Activated CD4-positive, alpha-beta T cell treated with anti-CD3 and anti-CD28 coated beads, Interleukin-2, amount 10 ng/mL, durations not matched to agents 7 days and 5 days (primary cell): ENCODE data around the gene LSM7. TPM values are rescaled to one million over a fixed set of nuclear protein-coding genes. Genes with fewer than 3 reads are reported as not detected.
A peak's percentile ranks its signal among the peaks of the same experiment; 100 is the strongest.
"Not testable (repeated sequence)": the region's sequence is repeated elsewhere in the genome, so short reads cannot be mapped to it uniquely, and the experiment has no call there.

Experiments
- CTCF ChIA-PET: fragments of 350-600 bp; sonication (Branson Sonifier 250); formaldehyde crosslinking; loops from one replicate; lab custom pipeline; 2021; ENCODE audit warnings: antibody characterized with exemption; lab: Charles Lee
- POLR2A ChIA-PET: fragments of 350-600 bp; sonication (Branson Sonifier 250); formaldehyde crosslinking; loops from one replicate; lab custom pipeline; 2021; ENCODE audit warnings: antibody characterized with exemption; lab: Charles Lee
- DNase-seq: peaks from one replicate; pipeline ENCODE4 v3.0.0-alpha.2; 2020
- H3K27ac Mint-ChIP-seq: one replicate; pipeline ENCODE4 v1.8.0; 2021; ENCODE audit warnings: mild to moderate bottlenecking, moderate library complexity, mixed read lengths
- H3K27me3 Mint-ChIP-seq: one replicate; pipeline ENCODE4 v1.8.0; 2021; ENCODE audit warnings: mixed read lengths
- H3K36me3 Mint-ChIP-seq: one replicate; pipeline ENCODE4 v1.8.0; 2021; ENCODE audit warnings: low read depth, mixed read lengths
- H3K4me1 Mint-ChIP-seq: one replicate; pipeline ENCODE4 v1.8.0; 2021; ENCODE audit warnings: mixed read lengths
- H3K4me3 Mint-ChIP-seq: one replicate; pipeline ENCODE4 v1.8.0; 2021; ENCODE audit warnings: mild to moderate bottlenecking, moderate library complexity, mixed read lengths
- H3K9me3 Mint-ChIP-seq: one replicate; pipeline ENCODE4 v1.8.0; 2021; ENCODE audit warnings: mixed read lengths
- total RNA-seq, 2 experiments: library from RNA; stranded (reverse); gene quantifications; one replicate each; pipeline ENCODE4 v1.2.3, GENCODE V29; 2021

LSM7 gene
- total RNA-seq, 2 experiments from 2014 or later, result 105 to 114 TPM

DNA sequence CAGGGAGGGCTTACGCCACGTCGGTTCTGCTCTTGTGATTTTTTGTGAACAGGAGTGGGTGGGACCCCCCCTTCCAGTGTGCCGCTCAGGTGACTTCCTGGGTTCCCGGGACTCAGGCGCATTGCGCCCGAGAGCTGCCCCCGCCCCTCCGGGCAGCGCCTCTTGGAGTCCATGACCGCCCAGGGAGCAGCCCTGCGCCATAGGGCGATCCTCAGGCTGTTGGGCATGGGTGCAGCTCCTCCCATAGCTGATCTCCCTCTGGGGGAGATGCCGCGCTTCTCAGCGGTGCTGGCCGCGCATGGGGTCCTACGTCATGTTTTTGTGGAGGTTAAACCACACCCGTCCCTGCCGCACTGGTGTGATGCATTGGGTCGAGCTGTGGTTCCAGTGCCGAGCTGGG lies 23.7 kb upstream of the LSM7 start:
- POLR2A ChIA-PET, result no interaction called here

GRCh38 chr19:2351591-2351990 lies 23.2 kb upstream of the LSM7 start:
- no peak for DNase-seq
- Mint-ChIP-seq H3K4me1 (no peaks in the 10 kb centered on the region), H3K27ac (no peak overlapping the region), H3K36me3 (no peaks in the 10 kb centered on the region), H3K27me3 (no peaks in the 10 kb centered on the region), H3K9me3 (no peaks in the 10 kb centered on the region), H3K4me3 (no peak overlapping the region)
- ChIA-PET CTCF (no interaction called here), POLR2A (no interaction called here)

More for the DNA sequence above, 23.7 kb upstream of the LSM7 start:
- Mint-ChIP-seq H3K27me3 (no peaks in the 10 kb centered on the region), H3K27ac (no peak overlapping the region), H3K4me3 (no peak overlapping the region), H3K4me1 (no peaks in the 10 kb centered on the region), H3K36me3 (no peaks in the 10 kb centered on the region), H3K9me3 (no peaks in the 10 kb centered on the region)
- no peak for DNase-seq
- CTCF ChIA-PET, result no interaction called here

GRCh38 chr19:2350656-2351055 lies 22.3 kb upstream of the LSM7 start:
- H3K4me1 Mint-ChIP-seq, result no peaks in the 10 kb centered on the region
- no peaks in the 10 kb centered on the region for H3K9me3 Mint-ChIP-seq
- no peak overlapping the region for H3K4me3 Mint-ChIP-seq
- H3K27me3 Mint-ChIP-seq, result no peaks in the 10 kb centered on the region
- H3K36me3 Mint-ChIP-seq, result peaks cover 3% of the 10 kb centered on the region
- ChIA-PET POLR2A (no interaction called here), CTCF (no interaction called here)
- no peak for DNase-seq
- H3K27ac Mint-ChIP-seq, result no peak overlapping the region

GRCh38 chr19:2349818-2350217 lies 21.4 kb upstream of the LSM7 start:
- POLR2A ChIA-PET, H3K9me3 Mint-ChIP-seq, DNase-seq, H3K36me3 Mint-ChIP-seq, H3K27ac Mint-ChIP-seq, H3K27me3 Mint-ChIP-seq, H3K4me1 Mint-ChIP-seq, CTCF ChIA-PET, H3K4me3 Mint-ChIP-seq: not testable (repeated sequence)

- Mint-ChIP-seq H3K27me3 (no peaks in the 10 kb centered on the region), H3K9me3 (no peaks in the 10 kb centered on the region), H3K4me1 (no peaks in the 10 kb centered on the region), H3K4me3 (no peak overlapping the region), H3K36me3 (peaks cover 3% of the 10 kb centered on the region), H3K27ac (peak overlapping the region; percentile 34)
- no peak for DNase-seq
- POLR2A ChIA-PET, result no interaction called here
- CTCF ChIA-PET, result no interaction called here
Measured at GRCh38 chr19:2345794-2346663, 17.6 kb upstream of the LSM7 start.

GRCh38 chr19:2345076-2345475 lies 16.7 kb upstream of the LSM7 start:
- Mint-ChIP-seq H3K36me3 (peaks cover 3% of the 10 kb centered on the region), H3K9me3 (no peaks in the 10 kb centered on the region), H3K4me1 (no peaks in the 10 kb centered on the region), H3K27ac (no peak overlapping the region), H3K4me3 (no peak overlapping the region), H3K27me3 (no peaks in the 10 kb centered on the region)
- DNase-seq, result no peak
- ChIA-PET POLR2A (no interaction called here), CTCF (no interaction called here)

- ChIA-PET CTCF (no interaction called here), POLR2A (no interaction called here)
- Mint-ChIP-seq H3K9me3 (no peaks in the 10 kb centered on the region), H3K36me3 (peaks cover 3% of the 10 kb centered on the region), H3K4me1 (no peaks in the 10 kb centered on the region), H3K4me3 (no peak overlapping the region), H3K27ac (no peak overlapping the region), H3K27me3 (no peaks in the 10 kb centered on the region)
- no peak for DNase-seq
Measured at GRCh38 chr19:2344381-2344870, 16.0 kb upstream of the LSM7 start.

DNA sequence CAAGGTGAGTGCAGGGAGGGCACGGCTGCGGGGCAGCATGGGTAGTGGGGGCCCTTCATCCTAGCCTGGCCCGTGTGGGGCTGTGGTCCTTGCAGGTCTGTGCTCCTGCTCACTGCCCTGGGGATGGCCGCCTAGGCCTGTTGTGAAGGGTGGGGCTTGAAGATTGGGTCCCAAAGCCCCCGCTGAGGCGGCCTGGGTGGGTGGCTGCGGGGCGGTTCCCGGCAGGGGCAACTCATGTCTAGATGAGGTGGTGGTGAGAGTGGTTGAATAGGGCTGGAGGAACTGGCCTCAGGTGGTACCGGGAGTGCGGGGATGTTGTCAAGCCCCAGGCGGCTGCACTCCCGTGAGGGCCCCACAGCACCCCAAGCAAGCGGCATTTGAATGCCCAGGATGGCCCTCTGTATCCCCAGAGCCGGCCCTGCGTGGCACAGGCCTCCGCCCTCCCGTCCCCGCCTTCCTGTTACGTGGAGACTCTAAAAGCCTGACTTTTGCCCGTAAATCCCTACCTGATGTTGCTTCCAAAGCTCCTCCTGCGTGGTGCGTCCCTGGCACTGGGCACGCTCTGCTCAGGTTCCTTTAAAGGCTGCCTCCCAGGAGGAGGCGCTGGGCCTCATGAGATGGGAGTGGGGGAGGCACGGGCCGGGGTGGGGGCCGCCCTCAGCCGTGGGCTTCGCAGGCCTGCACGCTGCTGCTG lies 15.1 kb upstream of the LSM7 start:
- Mint-ChIP-seq H3K27me3 (no peaks in the 10 kb centered on the region), H3K36me3 (peaks cover 3% of the 10 kb centered on the region), H3K4me1 (no peaks in the 10 kb centered on the region), H3K9me3 (no peaks in the 10 kb centered on the region), H3K4me3 (no peak overlapping the region), H3K27ac (no peak overlapping the region)
- DNase-seq, result no peak
- POLR2A ChIA-PET, result no interaction called here
- CTCF ChIA-PET, result no interaction called here

GRCh38 chr19:2342656-2343288 lies 14.4 kb upstream of the LSM7 start:
- H3K9me3 Mint-ChIP-seq, result no peaks in the 10 kb centered on the region
- POLR2A ChIA-PET, result no interaction called here
- no peaks in the 10 kb centered on the region for H3K4me1 Mint-ChIP-seq
- DNase-seq, result no peak
- CTCF ChIA-PET, result no interaction called here
- no peaks in the 10 kb centered on the region for H3K27me3 Mint-ChIP-seq
- H3K36me3 Mint-ChIP-seq, result peaks cover 5% of the 10 kb centered on the region
- H3K4me3 Mint-ChIP-seq, result no peak overlapping the region
- no peak overlapping the region for H3K27ac Mint-ChIP-seq

DNA sequence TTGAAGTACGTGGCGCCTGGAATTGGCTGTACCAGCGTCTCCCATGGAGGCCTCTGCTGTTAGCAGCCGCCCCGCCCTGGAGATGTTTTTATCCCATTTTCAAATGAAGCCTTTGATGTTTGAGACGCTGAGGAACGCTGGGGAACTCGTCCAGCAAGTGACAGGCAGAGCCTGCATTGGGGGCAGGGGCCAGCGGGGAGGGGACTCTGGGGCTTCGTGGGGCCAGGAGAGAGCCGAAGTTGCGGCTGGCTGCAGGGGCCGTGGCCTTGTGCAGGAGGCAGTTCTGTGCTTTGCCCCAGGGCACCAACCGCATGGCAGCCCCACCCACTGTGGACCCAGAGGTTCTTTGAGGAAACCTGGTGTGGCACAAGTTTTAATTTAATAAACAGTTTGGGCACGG lies 13.6 kb upstream of the LSM7 start:
- ChIA-PET CTCF (no interaction called here), POLR2A (no interaction called here)
- H3K4me1 Mint-ChIP-seq, result no peaks in the 10 kb centered on the region
- peaks cover 7% of the 10 kb centered on the region for H3K36me3 Mint-ChIP-seq
- H3K27ac Mint-ChIP-seq, result no peak overlapping the region
- no peaks in the 10 kb centered on the region for H3K27me3 Mint-ChIP-seq
- H3K4me3 Mint-ChIP-seq, result no peak overlapping the region
- no peak for DNase-seq
- no peaks in the 10 kb centered on the region for H3K9me3 Mint-ChIP-seq

DNA sequence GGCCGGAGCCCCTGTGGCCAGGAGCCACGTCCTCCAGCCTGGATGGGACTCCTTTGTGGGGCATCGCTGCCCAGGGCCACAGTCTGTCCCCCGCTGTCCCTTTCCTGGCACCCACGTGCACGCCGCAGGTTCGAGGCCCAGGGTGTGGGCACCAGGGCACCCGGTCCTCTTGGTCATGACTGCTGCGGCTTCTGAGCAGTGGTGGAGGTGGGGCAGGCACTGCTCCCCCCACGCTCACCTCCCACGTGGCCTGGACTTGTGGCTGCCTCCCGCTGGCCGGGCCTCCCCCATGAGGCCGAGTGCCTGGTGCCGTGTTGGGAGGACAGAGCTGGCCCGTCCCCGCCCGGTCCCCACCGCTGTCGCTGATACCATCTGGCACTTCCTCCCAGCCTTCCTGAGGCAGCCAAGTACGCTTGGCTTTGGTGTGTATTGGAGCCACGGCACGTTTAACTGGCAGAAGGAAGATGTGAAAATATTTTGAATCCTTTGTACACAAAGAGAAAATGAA lies 12.9 kb upstream of the LSM7 start:
- ChIA-PET POLR2A (no interaction called here), CTCF (no interaction called here)
- Mint-ChIP-seq H3K4me3 (no peak overlapping the region), H3K9me3 (peaks cover under 1% of the 10 kb centered on the region), H3K4me1 (peaks cover under 1% of the 10 kb centered on the region), H3K27ac (no peak overlapping the region), H3K36me3 (peaks cover 8% of the 10 kb centered on the region), H3K27me3 (no peaks in the 10 kb centered on the region)
- DNase-seq, result no peak

DNA sequence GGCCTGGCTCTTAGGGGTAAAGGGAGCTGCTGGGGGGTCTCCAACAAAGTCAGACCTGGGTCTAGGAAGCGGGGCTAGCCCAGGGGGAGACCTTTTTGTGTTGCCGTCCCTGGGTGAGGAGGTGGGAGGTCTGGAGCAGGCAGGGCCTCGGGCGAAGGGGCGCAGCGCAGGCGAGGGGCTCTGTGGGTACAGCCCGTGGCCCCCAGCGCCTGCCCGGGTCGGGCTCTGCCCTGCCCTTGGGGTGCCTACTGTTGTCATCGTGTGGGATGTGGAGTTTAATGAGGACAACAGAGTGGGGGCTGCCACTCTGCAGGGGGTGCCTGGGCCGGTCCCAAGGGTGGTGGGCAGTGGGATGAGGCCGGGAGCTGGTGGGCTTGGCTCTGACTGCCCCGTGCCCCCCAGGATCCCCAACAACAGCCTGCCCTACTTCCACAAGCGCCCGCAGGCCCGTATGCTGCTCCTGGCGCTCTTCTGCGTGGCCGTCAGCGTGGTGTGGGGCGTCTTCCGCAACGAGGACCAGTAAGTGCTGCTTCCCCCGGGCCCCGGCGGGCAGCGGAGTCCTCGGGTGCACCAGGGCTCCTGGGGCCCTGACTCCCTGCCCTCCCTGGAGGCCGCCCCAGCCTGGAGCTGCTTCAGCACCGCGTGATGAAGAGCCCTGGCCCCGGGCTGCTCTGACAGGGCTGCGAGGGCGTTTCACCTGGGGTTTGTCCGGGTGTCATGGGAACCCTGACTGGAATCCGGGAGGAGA lies 12.3 kb upstream of the LSM7 start:
- peaks cover 7% of the 10 kb centered on the region for H3K9me3 Mint-ChIP-seq
- peaks cover 11% of the 10 kb centered on the region for H3K36me3 Mint-ChIP-seq
- no peak overlapping the region for H3K4me3 Mint-ChIP-seq
- no peak for DNase-seq
- H3K27me3 Mint-ChIP-seq, result no peaks in the 10 kb centered on the region
- CTCF ChIA-PET, result no interaction called here
- POLR2A ChIA-PET, result no interaction called here
- no peak overlapping the region for H3K27ac Mint-ChIP-seq
- peaks cover 3% of the 10 kb centered on the region for H3K4me1 Mint-ChIP-seq
